Upper lobe of left lung (tissue), 6 donors: Measurements from ENCODE around the gene TMEM225B. TPM values are rescaled to one million over a fixed set of nuclear protein-coding genes. Genes with fewer than 3 reads are reported as not detected.
A peak's percentile ranks its signal among the peaks of the same experiment; 100 is the strongest.

Source experiments
- ATAC-seq, 2 donors: fragments of 200-7000 bp; cut with Tn5 transposase; one replicate each; pipeline ENCODE4 v1.9.1; 2022; ENCODE audit warnings: mild to moderate bottlenecking in 2 of 2, moderate library complexity in 2 of 2; ENCODE audit not compliant: low FRiP score in 2 of 2
- DNase-seq, 2 donors: peaks; one replicate each; pipeline ENCODE4 v3.0.0-alpha.2; 2019 to 2020
- H3K27ac ChIP-seq, 4 donors: fragments of 200-600 bp; sonication (generic); one replicate each; pipeline ENCODE4 v1.5.1; 2016 to 2019
- H3K27me3 ChIP-seq, 4 donors: fragments of 200-600 bp; sonication (generic); one replicate each; pipeline ENCODE4 v1.5.1; 2017 to 2019
- H3K36me3 ChIP-seq, 4 donors: fragments of 200-600 bp; sonication (generic); one replicate each; pipeline ENCODE4 v1.5.1; 2016 to 2019
- H3K4me1 ChIP-seq, 4 donors: fragments of 200-600 bp; sonication (generic); one replicate each; pipeline ENCODE4 v1.5.1; 2018 to 2019
- H3K4me3 ChIP-seq, 4 donors: fragments of 200-600 bp; sonication (generic); one replicate each; pipeline ENCODE4 v1.5.1; 2017 to 2019; ENCODE audit warnings: mild to moderate bottlenecking in 2 of 4, moderate library complexity in 1 of 4
- H3K9me3 ChIP-seq, 4 donors: fragments of 200-600 bp; sonication (generic); one replicate each; pipeline ENCODE4 v1.5.1; 2018 to 2019
- CTCF ChIP-seq, 6 experiments: fragments of 450-650 bp in 4 of 6; fragments of 200-600 bp in 2 of 6; sonication (generic) in 2 of 6; IDR thresholded peaks; one replicate each; pipeline ENCODE4 v1.5.1; 2016 to 2019; ENCODE audit warnings: antibody characterized with exemption in 6 of 6
- EP300 ChIP-seq, 4 donors: sonication (generic); formaldehyde crosslinking; IDR thresholded peaks; one replicate each; pipeline ENCODE4 v1.5.1; 2017; ENCODE audit warnings: antibody characterized with exemption in 4 of 4, control low read depth in 2 of 4
- POLR2A ChIP-seq, 4 donors: fragments of 450-650 bp; IDR thresholded peaks; one replicate each; pipeline ENCODE4 v1.5.1; 2016 to 2017; ENCODE audit warnings: antibody characterized with exemption in 4 of 4, mild to moderate bottlenecking in 2 of 4
- POLR2AphosphoS5 ChIP-seq, 2 donors: sonication (generic); formaldehyde crosslinking; IDR thresholded peaks; one replicate each; pipeline ENCODE4 v1.5.1; 2017; ENCODE audit warnings: antibody characterized with exemption in 2 of 2
- WGBS, 2 donors: methylation state at CpG; one replicate each; pipeline ENCODE4 v1.1.5; 2017 to 2018; 5-methylcytosine and 5-hydroxymethylcytosine counted together
- total RNA-seq, 6 donors: library from RNA; depleted of rRNA in 4 of 6; stranded (reverse); fragments of >200 nt in 4 of 6; gene quantifications; one replicate each; pipeline versions ENCODE4 v1.1.0 to v1.2.1, GENCODE V29; 2016 to 2021
- donor health status: DM: no; HTN: no; CAD: no; lungs with moderate emphysema.
- donor health status: DM: no; HTN: yes; CAD: no; lungs with severe emphysema.

TMEM225B gene
- total RNA-seq, 6 donors from 2014 or later = 0.59 to 3.1 (median 0.91) TPM; not detected in 1

DNA sequence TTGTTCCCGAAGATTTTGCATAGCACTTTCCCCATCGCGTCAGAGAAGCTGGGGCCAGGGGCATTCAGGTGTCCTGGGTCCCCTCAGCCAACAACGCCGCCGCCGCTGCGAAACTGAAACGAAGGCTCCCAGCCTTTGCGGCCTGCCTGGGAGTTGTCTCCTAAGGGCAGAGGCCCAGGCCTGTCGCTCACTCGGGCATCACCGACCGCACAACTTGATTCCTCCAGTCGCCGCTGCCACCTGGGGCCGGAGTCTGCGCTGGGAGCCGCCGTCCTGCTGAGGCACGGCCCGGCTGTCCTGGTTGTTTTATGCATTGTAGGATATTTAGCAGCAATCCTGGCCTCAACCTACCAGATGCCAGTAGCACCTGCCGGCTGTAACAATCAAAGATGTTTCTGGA is 40.7 kb downstream of the TMEM225B start:
- peaks cover 0 to 10% (median 7%) of the 10 kb centered on the region in 4 donors for H3K36me3 ChIP-seq
- TF ChIP-seq POLR2AphosphoS5 (IDR thresholded peaks at IDR 0.05) (no peak), EP300 (IDR thresholded peaks at IDR 0.05) (no peak), POLR2A (IDR thresholded peaks at IDR 0.05) (no peak), CTCF (IDR thresholded peaks at IDR 0.05) (no peak)
- H3K4me3 ChIP-seq = no peak overlapping the region
- peak in 1 of 2 donors; percentile 73 for DNase-seq
- 95 to 97% methylated on average over 17 to 23 of the region's 23 CpGs for WGBS, 2 donors
- no peaks in the 10 kb centered on the region for H3K9me3 ChIP-seq
- no peaks in the 10 kb centered on the region for H3K27me3 ChIP-seq
- ATAC-seq = no peak
- H3K27ac ChIP-seq = no peak overlapping the region
- H3K4me1 ChIP-seq = no peaks in the 10 kb centered on the region

DNA sequence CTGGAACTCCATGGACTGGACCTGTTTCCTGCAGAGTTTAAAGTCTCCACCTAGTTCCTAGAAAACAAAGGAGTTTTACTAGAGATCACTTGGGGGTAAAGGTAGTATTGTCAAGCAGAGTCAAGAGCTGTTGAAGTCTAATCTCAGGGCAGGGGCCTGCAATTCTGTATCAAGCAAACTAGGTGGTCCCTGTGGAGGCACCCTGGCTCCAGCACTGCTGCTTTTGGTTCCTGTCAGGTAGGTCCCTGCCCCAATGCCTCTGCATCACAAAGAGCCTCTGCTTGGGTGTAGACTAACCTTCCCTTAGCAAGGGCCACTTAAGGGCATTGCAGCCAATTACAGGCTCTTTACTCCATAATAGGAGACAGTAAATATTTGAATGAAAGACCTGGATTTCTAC is 41.2 kb downstream of the TMEM225B start:
- no peak for TF ChIP-seq EP300 (IDR thresholded peaks at IDR 0.05)
- no peak for TF ChIP-seq CTCF (IDR thresholded peaks at IDR 0.05)
- TF ChIP-seq POLR2AphosphoS5 (IDR thresholded peaks at IDR 0.05) = no peak
- no peak for TF ChIP-seq POLR2A (IDR thresholded peaks at IDR 0.05)
- H3K27me3 ChIP-seq = no peaks in the 10 kb centered on the region
- peaks cover 0 to 5% (median 3%) of the 10 kb centered on the region in 4 donors for H3K36me3 ChIP-seq
- no peaks in the 10 kb centered on the region for H3K9me3 ChIP-seq
- H3K4me1 ChIP-seq = no peaks in the 10 kb centered on the region
- no peak overlapping the region for H3K27ac ChIP-seq
- ATAC-seq = no peak
- no peak for DNase-seq
- H3K4me3 ChIP-seq = no peak overlapping the region

DNA sequence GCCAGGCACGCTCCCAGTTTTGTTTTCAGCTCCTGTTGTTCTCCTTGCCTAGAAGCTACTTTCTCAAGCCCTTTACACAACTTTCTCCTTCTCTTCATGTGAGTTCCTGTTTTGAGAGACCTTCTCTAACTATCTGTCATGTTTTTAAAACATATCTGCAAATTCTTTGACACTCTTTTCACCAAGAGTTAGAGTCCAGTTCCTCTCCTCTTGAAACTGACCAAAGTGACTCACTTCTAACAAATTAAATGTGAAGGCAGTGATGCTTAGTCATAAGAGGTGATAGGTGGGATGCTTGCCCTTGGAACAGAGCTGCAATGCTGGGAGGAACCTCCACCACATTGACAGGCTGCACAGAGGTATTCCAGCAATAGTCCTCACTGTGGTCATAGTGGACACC is 44.0 kb downstream of the TMEM225B start:
- no peaks in the 10 kb centered on the region for H3K4me1 ChIP-seq
- H3K9me3 ChIP-seq = no peaks in the 10 kb centered on the region
- no peak for DNase-seq
- no peak overlapping the region for H3K27ac ChIP-seq
- peaks cover 0 to 8% (median 0%) of the 10 kb centered on the region in 4 donors for H3K36me3 ChIP-seq
- H3K4me3 ChIP-seq = no peak overlapping the region
- ATAC-seq = no peak
- WGBS, 2 donors = 68 to 94% methylated on average over 1 of the region's 1 CpG
- TF ChIP-seq POLR2A (IDR thresholded peaks at IDR 0.05) = no peak
- no peak for TF ChIP-seq EP300 (IDR thresholded peaks at IDR 0.05)
- TF ChIP-seq POLR2AphosphoS5 (IDR thresholded peaks at IDR 0.05) = no peak
- TF ChIP-seq CTCF (IDR thresholded peaks at IDR 0.05) = no peak
- H3K27me3 ChIP-seq = no peaks in the 10 kb centered on the region

DNA sequence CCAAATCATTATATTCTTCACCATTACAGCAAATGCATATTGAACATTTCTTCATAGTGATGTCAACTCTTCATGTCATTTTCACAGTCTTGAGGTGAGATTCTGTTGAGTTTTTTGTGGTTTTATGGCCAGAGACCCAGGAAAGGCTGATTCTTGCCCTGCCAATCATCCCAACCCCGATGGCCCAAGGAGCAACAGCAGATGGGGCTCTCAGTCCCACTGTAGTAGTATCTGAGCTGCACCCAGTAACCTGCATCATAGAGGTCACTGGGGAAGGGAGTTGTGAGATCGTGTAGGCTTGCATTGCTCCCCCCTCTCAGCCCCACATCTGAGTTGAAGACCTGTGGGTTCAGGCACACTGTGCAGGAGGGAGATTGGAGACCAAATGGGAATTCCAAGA is 45.4 kb downstream of the TMEM225B start:
- DNase-seq (no peak), ATAC-seq (no peak)
- no peaks in the 10 kb centered on the region for H3K9me3 ChIP-seq
- 67 to 86% methylated on average over 2 of the region's 2 CpGs for WGBS, 2 donors
- H3K27ac ChIP-seq = no peak overlapping the region
- H3K36me3 ChIP-seq = peaks cover 0 to 13% (median 0%) of the 10 kb centered on the region in 4 donors
- no peak overlapping the region for H3K4me3 ChIP-seq
- TF ChIP-seq POLR2AphosphoS5 (IDR thresholded peaks at IDR 0.05) = no peak
- TF ChIP-seq EP300 (IDR thresholded peaks at IDR 0.05) = no peak
- no peak for TF ChIP-seq CTCF (IDR thresholded peaks at IDR 0.05)
- TF ChIP-seq POLR2A (IDR thresholded peaks at IDR 0.05) = no peak
- H3K4me1 ChIP-seq = no peaks in the 10 kb centered on the region
- H3K27me3 ChIP-seq = no peaks in the 10 kb centered on the region

- WGBS, 2 donors = 96% methylated on average over 3 of the region's 3 CpGs
- TF ChIP-seq EP300 (IDR thresholded peaks at IDR 0.05) = no peak
- TF ChIP-seq POLR2AphosphoS5 (IDR thresholded peaks at IDR 0.05) = no peak
- no peak for TF ChIP-seq CTCF (IDR thresholded peaks at IDR 0.05)
- no peak for TF ChIP-seq POLR2A (IDR thresholded peaks at IDR 0.05)
- Histone ChIP-seq H3K4me3 (no peak overlapping the region), H3K27ac (no peak overlapping the region), H3K27me3 (no peaks in the 10 kb centered on the region), H3K9me3 (no peaks in the 10 kb centered on the region), H3K4me1 (no peaks in the 10 kb centered on the region), H3K36me3 (peaks cover 0 to 13% (median 0%) of the 10 kb centered on the region in 4 donors)
- DNase-seq = no peak
- ATAC-seq = no peak
These were observed 46.4 kb downstream of the TMEM225B start for GRCh38 chr7:99644431-99644830.
